ENCODE data around the gene CYB5R4.
A peak's percentile ranks its signal among the peaks of the same experiment; 100 is the strongest.
"Not testable (repeated sequence)": the region's sequence is repeated elsewhere in the genome, so short reads cannot be mapped to it uniquely, and the experiment has no call there.

CYB5R4 gene

DNA sequence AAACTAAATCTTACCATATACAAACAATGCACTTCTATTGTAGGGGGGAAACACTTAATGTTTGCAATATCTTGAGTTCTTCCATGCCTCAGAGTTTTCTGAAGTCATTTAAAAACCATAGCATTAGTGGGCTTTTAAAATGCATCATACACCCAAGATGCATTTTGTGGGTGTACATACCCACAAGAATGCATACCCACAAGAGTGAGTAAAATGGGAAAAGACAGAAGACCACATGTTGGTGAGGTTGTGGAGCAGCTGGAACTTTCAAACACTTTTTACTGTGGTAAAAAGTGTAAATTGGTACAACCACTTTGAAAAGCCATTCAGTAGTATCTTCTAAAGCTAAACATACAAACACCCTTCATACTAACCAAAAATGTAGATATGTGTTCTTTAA, 57.5 kb downstream of the CYB5R4 start:
- H3K4me1 Mint-ChIP-seq = peaks cover 19% of the 10 kb centered on the region
- no peaks in the 10 kb centered on the region for H3K27me3 Mint-ChIP-seq
- no peaks in the 10 kb centered on the region for H3K9me3 Mint-ChIP-seq
- no peak overlapping the region for H3K27ac Mint-ChIP-seq
- peaks cover 23% of the 10 kb centered on the region for H3K36me3 Mint-ChIP-seq
- ATAC-seq = no peak
- no peak overlapping the region for H3K4me3 Mint-ChIP-seq

DNA sequence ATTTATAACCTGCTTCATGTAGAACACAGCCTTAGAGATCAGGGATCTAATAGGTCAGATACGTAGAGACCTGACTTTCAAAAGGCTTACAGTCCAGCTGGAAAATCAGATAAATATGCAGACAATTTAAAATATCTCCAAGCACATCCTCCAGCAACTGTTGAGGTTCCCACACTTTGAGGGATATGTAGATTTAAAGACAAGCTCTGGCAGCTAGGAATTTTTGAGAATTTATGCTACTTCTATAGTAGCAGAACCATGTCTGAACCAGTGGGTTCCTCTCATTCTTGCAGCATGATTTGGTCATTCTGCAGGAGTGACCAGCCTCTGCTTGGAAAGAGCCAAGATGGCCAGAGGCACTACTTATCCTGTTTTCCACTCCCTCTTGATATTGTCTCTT, 60.5 kb downstream of the CYB5R4 start:
- no peak for ATAC-seq
- peaks cover 15% of the 10 kb centered on the region for H3K4me1 Mint-ChIP-seq
- no peaks in the 10 kb centered on the region for H3K27me3 Mint-ChIP-seq
- no peak overlapping the region for H3K4me3 Mint-ChIP-seq
- no peak overlapping the region for H3K27ac Mint-ChIP-seq
- no peaks in the 10 kb centered on the region for H3K9me3 Mint-ChIP-seq
- H3K36me3 Mint-ChIP-seq = peaks cover 41% of the 10 kb centered on the region

DNA sequence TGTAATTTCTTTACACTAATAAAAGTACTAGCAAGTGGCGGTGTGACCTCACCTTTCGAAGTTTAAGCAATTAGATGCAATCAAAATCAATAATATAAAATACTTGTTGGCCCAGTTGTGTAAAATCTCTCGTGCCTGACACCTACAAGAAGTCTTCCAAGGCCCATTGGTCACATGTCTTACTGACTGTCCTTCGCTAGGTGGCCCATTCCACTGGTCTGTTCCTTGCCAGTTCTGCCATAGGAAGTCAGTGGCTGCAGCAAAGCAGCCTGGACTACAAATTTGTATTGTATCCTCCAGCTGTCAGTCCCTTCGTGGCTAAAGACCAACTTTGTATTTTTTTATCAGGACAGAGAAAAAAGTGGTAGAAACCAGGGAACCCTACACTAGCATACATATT, 61.8 kb downstream of the CYB5R4 start:
- ATAC-seq = no peak
- no peaks in the 10 kb centered on the region for H3K27me3 Mint-ChIP-seq
- peaks cover 4% of the 10 kb centered on the region for H3K4me1 Mint-ChIP-seq
- H3K27ac Mint-ChIP-seq = no peak overlapping the region
- peaks cover 47% of the 10 kb centered on the region for H3K36me3 Mint-ChIP-seq
- H3K9me3 Mint-ChIP-seq = no peaks in the 10 kb centered on the region
- no peak overlapping the region for H3K4me3 Mint-ChIP-seq

DNA sequence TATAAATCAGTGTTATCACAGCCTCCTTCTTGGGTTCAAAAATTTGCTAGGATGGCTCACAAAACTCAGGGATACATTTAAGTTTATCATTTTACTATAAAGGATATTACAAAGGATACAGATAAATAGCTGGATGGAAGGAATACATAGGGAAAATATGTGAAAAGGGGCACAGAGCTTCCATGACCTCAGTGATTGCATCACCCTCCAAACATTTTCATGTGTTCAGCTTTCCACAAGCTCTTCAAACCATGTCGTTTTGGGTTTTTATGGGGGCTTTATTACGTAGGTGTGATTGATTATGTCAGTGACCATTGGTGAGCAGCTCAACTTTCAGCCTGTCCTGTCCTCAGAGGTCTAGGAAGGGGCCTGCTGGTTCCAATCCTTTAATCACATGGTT, 68.0 kb downstream of the CYB5R4 start:
- Mint-ChIP-seq H3K4me3 (no peak overlapping the region), H3K4me1 (no peaks in the 10 kb centered on the region), H3K27ac (no peak overlapping the region), H3K36me3 (peaks cover 85% of the 10 kb centered on the region), H3K27me3 (no peaks in the 10 kb centered on the region), H3K9me3 (no peaks in the 10 kb centered on the region)
- no peak for ATAC-seq

DNA sequence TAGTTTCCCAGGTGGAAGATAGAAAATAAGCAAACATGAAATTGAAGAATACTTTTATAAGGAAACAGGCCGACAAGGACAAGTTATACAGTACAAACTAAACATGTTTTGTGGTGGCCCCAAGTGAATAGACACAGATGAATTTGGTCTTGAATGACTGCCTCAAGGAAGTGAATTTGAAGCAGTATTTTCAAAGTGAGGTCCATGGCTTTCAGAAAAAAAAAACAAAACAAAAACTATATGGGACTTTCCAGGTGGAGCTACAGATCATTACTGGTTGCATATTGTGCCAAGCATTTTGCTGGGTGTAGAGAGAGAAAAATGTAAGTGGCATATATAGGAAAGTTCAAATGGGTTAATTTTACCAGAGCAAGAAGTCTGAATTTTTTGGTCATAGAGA, 68.8 kb downstream of the CYB5R4 start:
- Mint-ChIP-seq H3K4me3 (no peak overlapping the region), H3K36me3 (peaks cover 85% of the 10 kb centered on the region), H3K27me3 (no peaks in the 10 kb centered on the region), H3K27ac (no peak overlapping the region), H3K9me3 (no peaks in the 10 kb centered on the region), H3K4me1 (no peaks in the 10 kb centered on the region)
- ATAC-seq = no peak

DNA sequence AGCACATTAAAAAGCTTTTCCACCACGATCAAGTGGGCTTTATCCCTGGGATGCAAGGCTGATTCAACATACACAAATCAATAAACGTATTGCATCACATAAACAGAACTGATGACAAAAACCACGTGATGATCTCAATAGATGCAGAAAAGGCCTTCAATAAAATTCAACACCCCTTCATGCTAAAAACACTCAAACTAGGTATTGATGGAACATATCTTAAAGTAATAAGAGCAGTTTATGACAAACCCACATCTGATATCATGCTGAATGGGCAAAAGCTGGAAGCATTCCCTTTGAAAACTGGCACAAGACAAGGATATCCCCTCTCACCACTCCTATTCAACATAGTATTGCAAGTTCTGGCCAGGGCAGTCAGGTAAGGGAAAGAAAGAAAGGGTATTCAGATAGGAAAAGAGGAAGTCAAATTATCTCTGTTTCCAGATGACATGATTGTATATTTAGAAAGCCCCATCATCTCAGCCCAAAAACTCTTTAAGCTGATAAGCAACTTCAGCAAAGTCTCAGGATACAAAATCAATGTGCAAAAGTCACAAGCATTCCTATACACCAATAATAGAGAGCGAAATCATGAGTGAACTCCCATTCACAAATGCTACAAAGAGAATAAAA, 86.8 kb downstream of the CYB5R4 start:
- not testable (repeated sequence) for H3K4me3 Mint-ChIP-seq
- H3K36me3 Mint-ChIP-seq = peaks cover 71% of the 10 kb centered on the region

DNA sequence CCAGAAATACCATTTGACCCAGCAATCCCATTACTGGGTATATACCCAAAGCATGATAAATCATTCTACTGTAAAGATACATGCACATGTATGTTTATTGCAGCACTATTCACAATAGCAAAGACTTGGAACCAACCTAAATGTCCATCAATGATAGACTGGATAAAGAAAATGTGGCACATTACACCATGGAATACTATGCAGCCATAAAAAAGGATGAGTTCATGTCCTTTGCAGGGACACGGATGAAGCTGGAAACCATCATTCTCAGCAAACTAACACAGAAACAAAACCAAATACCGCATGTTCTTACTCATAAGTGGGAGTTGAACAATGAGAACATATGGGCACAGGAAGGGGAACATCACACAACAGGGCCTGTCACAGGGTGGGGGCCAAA, 88.5 kb downstream of the CYB5R4 start:
- not testable (repeated sequence) for H3K27me3 Mint-ChIP-seq, ATAC-seq, H3K4me1 Mint-ChIP-seq, H3K27ac Mint-ChIP-seq, H3K4me3 Mint-ChIP-seq
- Mint-ChIP-seq H3K36me3 (peaks cover 70% of the 10 kb centered on the region), H3K9me3 (peaks cover 30% of the 10 kb centered on the region)

More for the DNA sequence above, 86.8 kb downstream of the CYB5R4 start:
- H3K4me1 Mint-ChIP-seq, H3K27me3 Mint-ChIP-seq, H3K27ac Mint-ChIP-seq, ATAC-seq: not testable (repeated sequence)
- H3K9me3 Mint-ChIP-seq = peaks cover 30% of the 10 kb centered on the region

DNA sequence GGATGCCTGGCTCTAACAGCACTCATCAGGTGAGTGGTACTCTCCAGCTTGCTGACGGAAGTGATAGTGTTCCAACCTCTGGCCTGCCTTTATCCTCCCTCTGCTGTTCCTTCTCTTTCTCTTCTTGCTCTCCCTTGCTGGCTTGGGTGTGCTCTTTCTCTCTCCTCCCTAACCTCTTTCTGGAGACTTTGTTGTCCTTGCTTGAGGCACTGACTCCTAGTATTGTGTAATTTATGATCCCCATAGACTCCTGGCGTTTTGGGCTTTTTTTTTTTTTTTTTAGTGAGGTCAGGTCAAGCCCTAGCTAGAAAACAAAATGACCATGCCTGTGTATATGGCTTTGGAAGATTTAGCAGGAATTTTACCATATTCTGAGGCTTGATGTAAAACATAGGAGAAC, 89.4 kb downstream of the CYB5R4 start:
- no peak for ATAC-seq

DNA sequence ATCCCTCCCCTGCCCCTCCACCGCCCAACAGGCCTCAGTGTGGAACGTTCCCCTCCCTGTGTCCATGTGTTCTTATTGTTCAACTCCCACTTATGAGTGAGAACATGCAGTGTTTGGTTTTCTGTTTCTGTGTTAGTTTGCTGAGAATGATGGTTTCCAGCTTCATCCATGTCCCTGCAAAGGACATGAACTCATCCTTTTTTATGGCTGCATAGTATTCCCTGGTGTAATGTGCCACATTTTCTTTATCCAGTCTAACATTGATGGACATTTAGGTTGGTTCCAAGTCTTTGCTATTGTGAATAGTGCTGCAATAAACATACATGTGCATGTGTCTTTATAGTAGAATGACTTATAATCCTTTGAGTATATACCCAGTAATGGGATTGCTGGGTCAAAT, 91.9 kb downstream of the CYB5R4 start:
- not testable (repeated sequence) for H3K9me3 Mint-ChIP-seq

More for the DNA sequence above, 89.4 kb downstream of the CYB5R4 start:
- H3K27ac Mint-ChIP-seq = no peak overlapping the region
- no peaks in the 10 kb centered on the region for H3K27me3 Mint-ChIP-seq
- H3K36me3 Mint-ChIP-seq = peaks cover 68% of the 10 kb centered on the region
- peaks cover 24% of the 10 kb centered on the region for H3K9me3 Mint-ChIP-seq
- no peak overlapping the region for H3K4me3 Mint-ChIP-seq
- H3K4me1 Mint-ChIP-seq = peaks cover 6% of the 10 kb centered on the region

DNA sequence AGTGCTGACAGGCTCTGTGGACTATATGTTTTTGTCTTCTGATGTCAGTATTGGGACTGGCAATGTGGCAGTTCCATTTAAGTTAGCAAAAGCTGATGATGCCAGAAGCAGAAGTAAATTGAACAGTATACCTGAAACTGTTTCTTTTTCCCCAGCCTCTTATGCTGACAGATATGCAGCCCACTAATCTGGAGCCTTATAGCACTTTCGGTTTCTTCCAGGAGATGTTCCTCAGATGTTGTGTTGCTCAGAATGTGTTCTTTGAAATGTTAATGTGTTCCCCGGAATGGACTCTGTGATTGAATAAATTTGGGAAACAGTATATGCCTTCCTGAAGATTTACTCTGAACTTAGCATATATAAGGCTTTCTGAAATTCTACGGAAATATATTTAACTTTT, 93.3 kb downstream of the CYB5R4 start:
- H3K36me3 Mint-ChIP-seq = peaks cover 61% of the 10 kb centered on the region
- H3K4me1 Mint-ChIP-seq = peaks cover 6% of the 10 kb centered on the region
- H3K4me3 Mint-ChIP-seq = no peak overlapping the region
- peaks cover 3% of the 10 kb centered on the region for H3K9me3 Mint-ChIP-seq
- no peaks in the 10 kb centered on the region for H3K27me3 Mint-ChIP-seq
- no peak overlapping the region for H3K27ac Mint-ChIP-seq
- no peak for ATAC-seq

More for the DNA sequence above, 91.9 kb downstream of the CYB5R4 start:
- H3K4me3 Mint-ChIP-seq, H3K27me3 Mint-ChIP-seq, H3K4me1 Mint-ChIP-seq, H3K27ac Mint-ChIP-seq, ATAC-seq: not testable (repeated sequence)
- H3K36me3 Mint-ChIP-seq = peaks cover 62% of the 10 kb centered on the region

DNA sequence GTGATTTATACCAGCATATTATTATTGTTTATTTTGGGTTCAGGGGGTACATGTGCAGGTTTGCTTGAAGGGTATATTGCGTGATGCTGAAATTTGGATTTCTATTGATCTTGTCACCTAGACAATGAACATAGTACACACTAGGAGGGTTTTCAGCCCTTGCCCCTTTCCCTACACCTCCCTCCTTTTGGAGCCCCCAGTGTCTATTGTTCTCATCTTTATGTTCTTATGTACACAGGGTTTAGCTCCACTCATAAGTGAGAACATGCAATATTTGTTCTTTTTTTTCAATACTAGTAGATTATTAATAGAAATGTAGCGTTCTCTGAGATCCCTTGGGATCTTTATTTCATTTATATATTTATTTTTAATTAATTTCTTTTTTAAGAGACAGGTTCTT, 94.9 kb downstream of the CYB5R4 start:
- no peak for ATAC-seq
- H3K27ac Mint-ChIP-seq = no peak overlapping the region
- no peak overlapping the region for H3K4me3 Mint-ChIP-seq
- H3K9me3 Mint-ChIP-seq = peaks cover 3% of the 10 kb centered on the region
- H3K36me3 Mint-ChIP-seq = peaks cover 66% of the 10 kb centered on the region
- no peaks in the 10 kb centered on the region for H3K27me3 Mint-ChIP-seq
- H3K4me1 Mint-ChIP-seq = peaks cover 6% of the 10 kb centered on the region

DNA sequence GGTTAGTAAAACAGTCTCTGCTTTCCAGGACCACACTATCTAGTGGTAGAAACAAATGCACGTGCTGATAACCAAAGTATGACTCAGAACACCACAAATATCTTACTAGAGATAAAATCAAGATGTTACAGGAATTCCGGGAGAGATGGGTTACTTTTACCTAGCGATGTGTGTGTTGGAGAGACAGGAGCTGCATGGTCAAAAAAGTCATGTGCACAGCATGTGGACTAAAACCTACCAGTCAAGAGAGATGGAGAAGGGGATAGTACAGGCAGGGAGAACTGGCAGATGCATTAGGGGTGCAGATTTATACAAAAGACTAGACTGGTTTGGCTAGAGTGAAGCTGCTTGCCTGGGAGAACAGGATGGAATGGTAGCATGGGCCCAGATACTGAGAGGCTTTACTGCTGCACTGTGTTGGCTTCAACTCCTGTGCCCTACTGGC, 98.8 kb downstream of the CYB5R4 start:
- Mint-ChIP-seq H3K4me1 (no peaks in the 10 kb centered on the region), H3K27ac (no peak overlapping the region), H3K36me3 (peaks cover 80% of the 10 kb centered on the region), H3K27me3 (no peaks in the 10 kb centered on the region), H3K4me3 (no peak overlapping the region), H3K9me3 (peaks cover 18% of the 10 kb centered on the region)
- no peak for ATAC-seq

DNA sequence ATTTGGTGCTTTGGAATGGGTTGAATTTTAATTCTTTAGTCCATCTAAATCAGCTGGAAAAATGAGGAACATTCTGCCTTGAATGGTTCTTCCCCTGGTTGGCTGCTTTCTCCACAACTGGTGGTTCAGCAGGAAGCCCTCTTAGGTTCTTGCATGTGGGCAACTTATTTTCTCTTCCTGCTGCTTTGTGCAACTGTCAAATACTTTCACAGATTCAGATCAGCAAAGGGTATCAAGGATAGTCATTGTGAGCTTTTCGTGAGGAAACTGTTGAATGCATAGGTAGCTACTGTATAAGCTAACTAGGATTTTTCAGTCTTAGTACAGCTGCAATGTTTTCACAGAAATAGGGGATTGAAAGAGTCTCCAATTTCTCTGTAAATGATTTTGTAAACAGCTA, 101.2 kb downstream of the CYB5R4 start:
- no peak for ATAC-seq
- Mint-ChIP-seq H3K27me3 (no peaks in the 10 kb centered on the region), H3K27ac (no peak overlapping the region), H3K36me3 (peaks cover 92% of the 10 kb centered on the region), H3K4me3 (no peak overlapping the region), H3K4me1 (no peaks in the 10 kb centered on the region), H3K9me3 (peaks cover 30% of the 10 kb centered on the region)

DNA sequence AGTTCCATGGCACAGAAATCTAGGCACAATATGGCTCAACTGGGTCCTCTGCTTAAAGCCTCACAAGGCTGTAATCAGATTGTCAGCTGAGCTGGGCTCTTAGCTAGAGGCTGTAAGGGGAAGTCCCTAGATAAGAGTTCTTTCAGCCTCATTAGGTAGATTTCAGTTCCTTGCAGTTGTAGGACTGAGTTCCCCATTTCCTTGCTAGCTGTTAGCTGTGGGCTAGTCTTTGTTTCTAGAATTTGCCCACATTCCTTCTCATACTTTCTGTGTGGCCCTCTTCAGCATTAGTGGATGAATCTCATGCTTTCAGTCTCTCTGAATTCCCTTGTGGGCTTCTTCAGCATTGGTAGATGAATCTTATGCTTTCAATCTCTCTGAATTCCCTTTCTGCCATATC, 103.1 kb downstream of the CYB5R4 start:
- ATAC-seq = peak; percentile 87
- peaks cover 99% of the 10 kb centered on the region for H3K36me3 Mint-ChIP-seq
- peaks cover 34% of the 10 kb centered on the region for H3K9me3 Mint-ChIP-seq
- H3K4me1 Mint-ChIP-seq = no peaks in the 10 kb centered on the region
- no peaks in the 10 kb centered on the region for H3K27me3 Mint-ChIP-seq
- no peak overlapping the region for H3K27ac Mint-ChIP-seq
- no peak overlapping the region for H3K4me3 Mint-ChIP-seq

DNA sequence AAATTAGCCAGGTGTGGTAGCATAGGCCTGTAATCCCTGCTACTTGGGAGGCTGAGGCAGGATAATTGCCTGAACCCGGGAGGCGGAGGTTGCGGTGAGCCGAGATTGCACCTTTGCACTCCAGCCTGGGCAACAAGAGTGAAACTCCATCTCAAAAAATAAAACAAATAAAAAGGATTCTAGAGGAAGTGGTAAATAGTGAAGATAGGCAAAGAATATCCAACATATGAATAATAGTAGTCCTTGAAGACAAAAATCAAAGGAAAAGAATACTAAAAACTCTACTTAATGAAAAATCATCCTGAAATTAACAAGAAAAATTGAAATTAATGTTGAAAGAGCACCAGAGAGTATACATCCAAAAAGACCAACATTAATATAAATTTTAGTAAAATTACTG, 107.0 kb downstream of the CYB5R4 start:
- Mint-ChIP-seq H3K27ac (no peak overlapping the region), H3K36me3 (peaks cover 65% of the 10 kb centered on the region), H3K27me3 (no peaks in the 10 kb centered on the region), H3K9me3 (peaks cover 29% of the 10 kb centered on the region), H3K4me1 (no peaks in the 10 kb centered on the region), H3K4me3 (no peak overlapping the region)
- no peak for ATAC-seq

DNA sequence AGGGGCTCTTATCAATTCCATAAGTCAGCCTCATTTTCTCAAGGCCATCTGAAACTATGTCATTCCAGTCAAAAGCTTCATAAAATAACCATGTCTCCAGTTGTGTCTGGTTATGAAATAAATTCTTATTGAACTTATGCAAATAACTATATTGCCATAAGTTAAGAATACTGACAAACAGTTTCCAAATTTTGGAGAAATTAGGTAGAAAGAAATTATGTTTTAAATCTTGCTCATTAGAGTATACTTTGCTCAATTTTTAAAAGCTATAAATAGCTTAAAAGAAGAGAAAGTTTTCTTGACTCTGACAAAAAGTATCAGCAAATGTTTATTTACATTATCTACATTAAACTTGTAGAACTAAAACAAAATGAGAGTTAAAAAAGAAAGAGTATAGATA, 111.1 kb downstream of the CYB5R4 start:
- no peak for ATAC-seq
- H3K9me3 Mint-ChIP-seq = peaks cover 8% of the 10 kb centered on the region
- H3K36me3 Mint-ChIP-seq = peaks cover 25% of the 10 kb centered on the region
- no peak overlapping the region for H3K4me3 Mint-ChIP-seq
- H3K27ac Mint-ChIP-seq = no peak overlapping the region
- H3K4me1 Mint-ChIP-seq = no peaks in the 10 kb centered on the region
- no peaks in the 10 kb centered on the region for H3K27me3 Mint-ChIP-seq

All from stimulated activated memory B cell treated with anti-CD40 and anti-IgM and Interleukin-4, amounts not matched to agents 10 μg/mL and 1 μg/mL and 100 μg/mL, for 72 hours (primary cell).